ENCODE measurements around the gene CD207.

GRCh38 chr2:70837980-70838925 lies 2.6 kb upstream of the CD207 start:
- TF ChIP-seq POLR2A (IDR thresholded peaks at IDR 0.05; ENCODE audit: low read length): no peak
- TF ChIP-seq GATA1 (IDR thresholded peaks at IDR 0.05; ENCODE audit: low read depth, low read length): no peak

All from erythroblast (primary cell).